IMR-90 (cell line): ENCODE data around the gene ZKSCAN7. TPM values are rescaled to one million over a fixed set of nuclear protein-coding genes. Genes with fewer than 3 reads are reported as not detected.

Experiments
- ATAC-seq: fragments of 200-7000 bp; cut with Tn5 transposase; 2 replicates; pipeline ENCODE4 v1.9.1; 2020; ENCODE audit warnings: low read depth, mild to moderate bottlenecking, moderate library complexity
- BruUV-seq: library from RNA; stranded (reverse); fragments of 400-500 nt; replicated peaks from 2 replicates; lab custom pipeline; 2021; lab: Mats Ljungman, UMichigan
- CTCF ChIA-PET: fragments of 300-600 bp; formaldehyde crosslinking; extraction: SDS; loops from one replicate; lab custom pipeline; 2021; ENCODE audit warnings: antibody characterized with exemption; lab: Yijun Ruan, JAX
- POLR2A ChIA-PET: fragments of 300-600 bp; sonication (Branson Sonifier 250); formaldehyde crosslinking; loops from one replicate; lab custom pipeline; 2022; ENCODE audit warnings: antibody characterized with exemption; ENCODE audit not compliant: unreplicated experiment; lab: Charles Lee
- DNase-seq: peaks from one replicate; pipeline ENCODE4 v3.0.0; 2013
- H2AFZ ChIP-seq: replicated peaks from 2 replicates; pipeline ENCODE3; 2013; ENCODE audit warnings: low read length, mild to moderate bottlenecking; ENCODE audit not compliant: poor library complexity
- H2AK5ac ChIP-seq: 2 replicates; pipeline ENCODE4 v1.6.1; 2013; ENCODE audit warnings: low read depth, low read length, inconsistent platforms
- H2AK9ac ChIP-seq: replicated peaks from 2 replicates; pipeline ENCODE3; 2013; ENCODE audit warnings: mild to moderate bottlenecking, low read depth, low read length, moderate library complexity; ENCODE audit not compliant: poor library complexity
- H2BK120ac ChIP-seq: 2 replicates; pipeline ENCODE4 v1.6.1; 2013; ENCODE audit warnings: low read depth, low read length, inconsistent platforms
- H2BK15ac ChIP-seq: 3 replicates; pipeline ENCODE4 v1.6.1; 2013; ENCODE audit warnings: low read depth, low read length, inconsistent platforms
- H2BK20ac ChIP-seq: 2 replicates; pipeline ENCODE4 v1.6.1; 2013; ENCODE audit warnings: low read depth, mild to moderate bottlenecking, inconsistent platforms, low read length, moderate library complexity
- H2BK5ac ChIP-seq: 2 replicates; pipeline ENCODE4 v1.6.1; 2013; ENCODE audit warnings: mild to moderate bottlenecking, low read depth, low read length, inconsistent platforms; ENCODE audit not compliant: poor library complexity, severe bottlenecking
- H3K14ac ChIP-seq: replicated peaks from 2 replicates; pipeline ENCODE4 v1.6.1; 2013; ENCODE audit warnings: low read depth, low read length, inconsistent platforms
- H3K18ac ChIP-seq: 2 replicates; pipeline ENCODE4 v1.6.1; 2013; ENCODE audit warnings: low read depth, low read length, control low read depth
- H3K23ac ChIP-seq: 2 replicates; pipeline ENCODE4 v1.6.1; 2013; ENCODE audit warnings: low read depth, low read length, inconsistent platforms
- H3K27ac ChIP-seq: 2 replicates; pipeline ENCODE4 v1.5.1; 2013; ENCODE audit warnings: mild to moderate bottlenecking, control low read depth, low read length; ENCODE audit not compliant: insufficient read depth
- H3K27me3 ChIP-seq: 2 replicates; pipeline ENCODE4 v1.6.1; 2013; ENCODE audit warnings: low read length; ENCODE audit not compliant: control insufficient read depth, insufficient read depth
- H3K36me3 ChIP-seq: 2 replicates; pipeline ENCODE4 v1.6.1; 2013; ENCODE audit warnings: low read length, mixed read lengths; ENCODE audit not compliant: control insufficient read depth, insufficient read depth
- H3K4ac ChIP-seq: 2 replicates; pipeline ENCODE4 v1.6.1; 2013; ENCODE audit warnings: low read depth, low read length, inconsistent platforms
- H3K4me1 ChIP-seq: 2 replicates; pipeline ENCODE4 v1.6.1; 2013; ENCODE audit warnings: low read length, mixed read lengths; ENCODE audit not compliant: control insufficient read depth, insufficient read depth
- H3K4me2 ChIP-seq: 2 replicates; pipeline ENCODE4 v1.6.1; 2013; ENCODE audit warnings: low read depth, mild to moderate bottlenecking, control low read depth, low read length, moderate library complexity
- H3K4me3 ChIP-seq: 2 replicates; pipeline ENCODE4 v1.5.1; 2013; ENCODE audit warnings: low read depth, mild to moderate bottlenecking, control low read depth, low read length, moderate library complexity; ENCODE audit not compliant: insufficient read depth
- H3K56ac ChIP-seq: 2 replicates; pipeline ENCODE4 v1.6.1; 2013; ENCODE audit warnings: low read length, inconsistent platforms; ENCODE audit not compliant: insufficient read depth; ENCODE audit errors: extremely low read depth
- H3K79me1 ChIP-seq, 2 experiments: 2 replicates each; pipeline ENCODE4 v1.6.1; 2013; ENCODE audit warnings: low read length in 2 of 2, inconsistent platforms in 1 of 2, low read depth in 1 of 2
- H3K9ac ChIP-seq: 2 replicates; pipeline ENCODE4 v1.6.1; 2013; ENCODE audit warnings: low read depth, low read length, control low read depth
- H3K9me1 ChIP-seq: 2 replicates; pipeline ENCODE4 v1.6.1; 2013; ENCODE audit warnings: low read length, inconsistent platforms; ENCODE audit not compliant: insufficient read depth
- H3K9me3 ChIP-seq: 2 replicates; pipeline ENCODE4 v1.6.1; 2013; ENCODE audit warnings: low read length; ENCODE audit not compliant: control insufficient read depth, insufficient read depth
- H4K20me1 ChIP-seq: 2 replicates; pipeline ENCODE4 v1.6.1; 2013; ENCODE audit warnings: low read length, inconsistent platforms; ENCODE audit not compliant: insufficient read depth
- H4K5ac ChIP-seq: 2 replicates; pipeline ENCODE4 v1.6.1; 2013; ENCODE audit warnings: mild to moderate bottlenecking, low read depth, low read length, control low read depth
- H4K8ac ChIP-seq, 2 experiments: 2 replicates each; pipeline ENCODE4 v1.6.1; 2013; ENCODE audit warnings: low read depth in 2 of 2, low read length in 2 of 2, control low read depth in 1 of 2, inconsistent platforms in 1 of 2
- H4K91ac ChIP-seq: 2 replicates; pipeline ENCODE4 v1.6.1; 2013; ENCODE audit warnings: low read depth, low read length, inconsistent platforms; ENCODE audit not compliant: insufficient read depth
- CEBPB ChIP-seq: IDR thresholded peaks from 2 replicates; pipeline ENCODE4 v1.6.1; 2012; ENCODE audit warnings: low read depth, low read length, improper control_type of control experiment
- CHD1 ChIP-seq: IDR thresholded peaks from 2 replicates; pipeline ENCODE4 v1.6.1; 2012; ENCODE audit warnings: low read depth, low read length, improper control_type of control experiment
- CTCF ChIP-seq: conservative IDR thresholded peaks from 2 replicates; pipeline ENCODE4 v1.5.1; 2012; ENCODE audit warnings: mild to moderate bottlenecking, low read depth, low read length, improper control_type of control experiment
- ELK1 ChIP-seq: fragments of 150-350 bp; IDR thresholded peaks from 2 replicates; pipeline ENCODE4 v1.6.1; 2016; ENCODE audit warnings: low read depth, mild to moderate bottlenecking, low read length, moderate library complexity, borderline replicate concordance
- MAZ ChIP-seq: IDR thresholded peaks from 2 replicates; pipeline ENCODE4 v1.6.1; 2012; ENCODE audit warnings: low read depth, mild to moderate bottlenecking, low read length, improper control_type of control experiment, moderate library complexity, borderline replicate concordance
- MXI1 ChIP-seq: IDR thresholded peaks from 2 replicates; pipeline ENCODE4 v1.6.1; 2012; ENCODE audit warnings: low read depth, mild to moderate bottlenecking, low read length, moderate library complexity, borderline replicate concordance
- NFE2L2 ChIP-seq: fragments of 150-350 bp; IDR thresholded peaks from 2 replicates; pipeline ENCODE4 v1.6.1; 2016; ENCODE audit warnings: low read depth, mild to moderate bottlenecking, low read length
- POLR2A ChIP-seq: IDR thresholded peaks from 2 replicates; pipeline ENCODE4 v1.6.1; 2012; ENCODE audit warnings: mild to moderate bottlenecking, low read depth, low read length
- RAD21 ChIP-seq: IDR thresholded peaks from 2 replicates; pipeline ENCODE4 v1.6.1; 2012; ENCODE audit warnings: low read length, improper control_type of control experiment
- RFX5 ChIP-seq: IDR thresholded peaks from 2 replicates; pipeline ENCODE4 v1.8.0; 2012; ENCODE audit warnings: low read depth, mild to moderate bottlenecking, low read length, moderate library complexity
- SMC3 ChIP-seq: fragments of 150-350 bp; IDR thresholded peaks from 2 replicates; pipeline ENCODE4 v1.6.1; 2016; ENCODE audit warnings: low read depth, mild to moderate bottlenecking, antibody characterized with exemption, low read length, moderate library complexity
- USF2 ChIP-seq: fragments of 150-350 bp; IDR thresholded peaks from 2 replicates; pipeline ENCODE4 v1.6.1; 2017; ENCODE audit warnings: mild to moderate bottlenecking, antibody characterized with exemption, low read length, low read depth
- WGBS, 2 experiments: methylation state at CpG; one replicate each; pipeline versions ENCODE4 v1.1.5 to v1.1.7; 2013; ENCODE audit warnings: missing lambda C conversion rate in 2 of 2; ENCODE audit not compliant: insufficient read length in 1 of 2; ENCODE audit errors: extremely low coverage in 2 of 2; 5-methylcytosine and 5-hydroxymethylcytosine counted together
- dilution Hi-C: fragments of 300-500 bp; cut with HindIII; formaldehyde crosslinking; loops from one replicate; pipeline ENCODE4 v1.14.3; 2018; ENCODE audit warnings: low sequenced_read_pairs; ENCODE audit not compliant: unreplicated experiment
- in situ Hi-C: fragments of 300-500 bp; cut with MboI; formaldehyde crosslinking; loops from 3 replicates; pipeline ENCODE4 v1.14.3; 2019; ENCODE audit warnings: low sequenced_read_pairs, inconsistent platforms, mixed read lengths
- intact Hi-C: fragments of 100-400 bp; cut with micrococcal nuclease; formaldehyde crosslinking; loops from 2 replicates; pipeline ENCODE4 v1.10.0; 2022
- polyA plus RNA-seq, 3 experiments: library from polyadenylated mRNA; depleted of rRNA; stranded (reverse); fragments of >200 nt; gene quantifications; 2 replicates each; pipeline ENCODE4 v1.2.3, GENCODE V29; 2012; ENCODE audit warnings: low replicate concordance in 1 of 3
- total RNA-seq: library from RNA; depleted of rRNA; stranded (reverse); fragments of >200 nt; gene quantifications from 2 replicates; pipeline ENCODE4 v1.2.3, GENCODE V29; 2012

The ZKSCAN7 gene
- total and polyA plus RNA-seq, 2 of the 4 experiments (the other 2 are of a cell fraction) = 2.6 to 4.7 TPM

GRCh38 chr3:44525060-44525459, 29.9 kb upstream of the ZKSCAN7 start:
- no peak for ATAC-seq
- Histone ChIP-seq H3K23ac (no peak overlapping the region; the same call in 1 of the 2 replicates), H3K36me3 (no peaks in the 10 kb centered on the region), H4K8ac (no peak overlapping the region), H2BK15ac (no peak overlapping the region), H2BK5ac (no peak overlapping the region), H2AK9ac (no peak overlapping the region), H3K79me1 (no peaks in the 10 kb centered on the region), H3K27ac (no peak overlapping the region), H3K27me3 (peaks cover 14% of the 10 kb centered on the region), H3K4me2 (no peak overlapping the region), H3K4ac (no peak overlapping the region), H3K18ac (no peak overlapping the region), H3K14ac (no peak overlapping the region), H3K9me1 (no peaks in the 10 kb centered on the region), H3K4me3 (no peak overlapping the region), H3K9me3 (no peaks in the 10 kb centered on the region), H2AK5ac (no peak overlapping the region), H2BK120ac (no peak overlapping the region), H2BK20ac (no peak overlapping the region), H3K9ac (no peak overlapping the region), H3K4me1 (no peaks in the 10 kb centered on the region), H3K56ac (no peak overlapping the region), H4K5ac (no peak overlapping the region), H2AFZ (no peak overlapping the region), H4K91ac (no peak overlapping the region), H4K20me1 (no peaks in the 10 kb centered on the region)
- ChIA-PET POLR2A (no interaction called here), CTCF (no interaction called here)
- BruUV-seq = no TSS peak
- TF ChIP-seq NFE2L2 = no peak
- TF ChIP-seq USF2 = no peak
- TF ChIP-seq MXI1 = no peak
- TF ChIP-seq POLR2A = no peak
- TF ChIP-seq CEBPB = no peak
- no peak for TF ChIP-seq MAZ
- no peak for TF ChIP-seq ELK1
- TF ChIP-seq SMC3 = no peak
- no peak for TF ChIP-seq CTCF
- TF ChIP-seq CHD1 = no peak
- no peak for TF ChIP-seq RAD21
- no peak for TF ChIP-seq RFX5
- DNase-seq = no peak
- dilution Hi-C loops (no loop called here), intact Hi-C loops (no loop called here), in situ Hi-C loops (no loop called here)
- no CpG with 5 or more reads among the region's 5 CpGs for WGBS, 2 experiments
